GM19438 (cell line): ENCODE measurements around the gene NOS2.

ENCODE experiments used
- ATAC-seq: cut with Tn5 transposase; IDR thresholded peaks from one replicate; pipeline ENCODE4 v1.9.1; 2021; ENCODE audit warnings: low read depth; ENCODE audit not compliant: unreplicated experiment

Gene NOS2

DNA sequence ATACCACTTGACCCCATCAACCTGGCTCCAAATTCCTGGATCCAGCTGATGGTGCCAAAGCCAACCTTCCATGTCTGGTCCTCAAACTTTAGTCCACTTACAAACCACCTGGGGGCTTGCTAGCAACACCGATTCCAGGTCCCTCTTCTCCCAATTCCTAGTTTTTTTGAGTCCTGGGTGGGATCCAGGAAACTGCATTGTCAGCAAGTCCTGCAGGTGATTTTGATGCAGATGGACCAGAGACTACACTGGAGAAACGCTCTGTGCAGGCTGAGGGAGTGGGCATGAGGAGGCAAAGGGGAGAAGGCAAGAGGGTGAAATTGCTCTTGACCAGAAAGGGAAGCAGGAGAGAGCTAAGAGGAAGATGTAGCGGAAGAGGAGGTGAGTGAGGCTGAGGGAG lies 21.0 kb upstream of the NOS2 start:
- no peak for ATAC-seq

DNA sequence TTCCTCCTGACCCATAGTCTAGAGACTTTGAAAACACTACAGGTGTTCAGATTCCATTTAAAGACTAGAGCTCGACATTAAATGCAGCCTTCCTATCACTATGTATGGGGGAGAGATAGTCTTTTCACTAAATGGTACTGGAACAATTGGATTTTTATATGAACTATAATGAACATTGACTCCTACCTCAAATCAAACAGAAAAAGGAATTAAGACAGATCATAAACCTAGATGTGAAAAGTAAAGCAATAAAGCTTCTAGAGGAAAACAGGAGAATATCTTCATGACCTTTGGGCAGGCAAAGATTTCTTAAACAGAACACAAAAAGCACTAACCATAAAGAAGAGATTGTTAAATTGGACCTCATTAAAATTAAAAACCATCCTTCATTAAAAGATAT lies 18.8 kb upstream of the NOS2 start:
- no peak for ATAC-seq

DNA sequence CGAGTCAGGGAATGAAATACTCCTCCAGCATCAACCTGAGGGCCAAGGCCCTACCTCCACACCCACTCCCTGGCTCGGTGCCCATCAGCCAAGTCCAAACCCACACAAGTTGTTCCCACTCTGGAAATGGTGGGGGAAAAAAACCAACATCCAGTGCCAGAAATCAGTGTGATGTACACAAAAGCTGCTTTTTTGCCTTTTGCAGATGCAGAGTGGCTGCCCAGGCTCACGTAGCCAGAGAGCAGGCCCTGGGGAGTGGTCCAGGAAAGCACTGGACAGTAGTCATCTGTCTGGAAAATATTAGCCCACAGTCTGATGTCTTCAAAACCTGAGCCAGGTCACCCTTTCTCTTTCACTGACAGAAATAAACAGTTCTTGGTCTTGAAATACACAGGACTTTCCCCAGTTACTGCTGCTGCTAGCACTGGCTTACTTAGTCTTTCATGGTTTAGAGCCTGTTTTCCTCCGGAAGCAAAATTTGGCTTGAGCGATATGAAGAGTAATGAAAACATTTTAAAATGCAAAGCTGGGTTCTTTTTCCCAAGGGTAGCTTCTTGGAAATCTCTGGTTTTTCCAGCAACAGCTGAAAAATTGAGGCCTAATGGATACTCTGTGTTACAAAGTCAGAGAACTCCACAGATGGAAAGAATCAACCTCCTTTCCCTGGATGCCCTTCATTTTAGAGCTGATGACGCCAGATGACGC lies 18.2 kb upstream of the NOS2 start:
- ATAC-seq = no peak

DNA sequence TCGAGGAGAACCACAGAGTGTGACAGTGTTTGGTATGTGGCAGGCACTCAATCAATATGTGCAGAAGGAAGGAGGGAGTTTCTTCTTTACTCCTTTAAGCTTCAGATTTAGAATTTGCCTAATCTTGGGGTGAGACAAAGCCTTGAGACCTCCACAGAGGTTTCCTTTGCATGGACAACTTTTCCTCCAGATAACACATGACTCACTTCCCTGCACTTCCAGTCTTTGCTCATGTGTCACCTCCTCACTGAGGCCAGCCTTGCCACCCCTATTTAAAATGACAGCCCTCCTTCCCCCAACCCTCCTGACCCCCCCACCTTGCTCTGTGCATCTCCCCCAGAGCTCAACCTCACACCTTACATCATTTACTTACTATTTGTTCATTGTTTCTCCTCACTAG lies 17.4 kb upstream of the NOS2 start:
- no peak for ATAC-seq

DNA sequence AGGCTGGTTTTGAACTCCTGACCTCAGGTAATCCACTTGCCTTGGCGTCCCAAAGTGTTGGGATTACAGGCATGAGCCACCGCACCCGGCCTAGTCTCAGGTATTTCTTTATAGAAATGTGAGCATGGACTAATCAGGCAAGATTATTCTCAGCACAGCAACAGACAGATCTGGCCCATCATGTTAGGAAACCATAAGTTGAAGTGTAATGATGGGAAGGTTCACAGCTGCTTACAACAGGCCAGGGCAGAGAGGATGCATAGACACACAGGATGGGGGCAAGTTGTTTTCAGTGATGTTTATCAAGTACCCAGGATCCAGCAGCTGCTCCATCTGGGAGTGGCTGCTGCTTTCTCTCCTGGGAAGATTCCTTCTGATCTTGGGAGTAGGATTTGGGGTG lies 16.6 kb upstream of the NOS2 start:
- no peak for ATAC-seq

DNA sequence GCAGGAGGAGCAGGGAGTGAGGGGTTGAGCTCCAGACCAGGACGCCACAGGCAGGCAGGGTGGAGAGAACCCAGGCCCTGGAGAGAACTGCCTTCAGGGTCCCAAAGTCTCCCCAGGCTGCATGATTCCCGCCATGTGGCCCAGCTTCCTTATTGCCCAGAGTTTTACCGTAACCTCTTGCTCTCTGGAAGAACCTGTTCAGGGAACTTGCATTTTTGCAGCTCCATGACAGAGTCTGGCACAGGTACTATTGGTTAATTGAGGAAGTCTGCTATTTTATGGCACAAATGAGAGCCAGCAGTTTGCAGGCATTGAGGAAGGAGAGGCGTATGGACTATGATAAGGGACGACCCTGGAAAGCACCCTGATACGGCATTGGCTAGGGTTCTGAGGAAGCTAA lies 11.6 kb upstream of the NOS2 start:
- no peak for ATAC-seq

DNA sequence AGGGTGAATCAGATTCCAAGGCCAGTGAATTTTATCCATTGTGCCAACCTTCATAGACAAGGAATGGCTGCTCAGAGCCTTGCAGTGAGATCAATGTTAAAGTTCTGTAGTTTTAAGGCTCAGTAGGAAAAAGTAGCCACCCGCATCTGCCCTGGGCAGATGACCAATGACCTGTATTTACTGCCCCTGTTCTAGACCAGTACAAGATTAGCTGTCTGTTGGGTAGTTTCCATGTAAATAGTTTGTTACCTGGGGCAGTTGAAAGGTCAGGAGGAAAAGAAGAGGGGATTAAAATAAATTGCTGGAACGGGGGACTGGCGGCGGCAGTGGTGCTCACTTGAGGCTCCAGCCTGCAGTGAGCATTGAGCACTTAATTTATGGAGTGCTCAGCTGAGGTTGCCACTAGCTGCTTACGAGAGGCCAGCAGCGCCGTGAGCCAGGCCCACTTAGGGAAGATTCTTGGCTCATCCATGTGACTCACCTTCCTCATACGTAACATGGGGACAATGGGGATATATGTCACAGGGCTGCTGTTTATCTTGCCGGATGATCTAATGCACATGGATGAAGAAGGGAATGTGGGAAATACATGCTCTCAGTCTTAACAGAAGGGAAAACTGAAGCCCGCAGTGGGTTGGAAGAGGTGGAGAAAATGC lies 10.7 kb upstream of the NOS2 start:
- no peak for ATAC-seq

DNA sequence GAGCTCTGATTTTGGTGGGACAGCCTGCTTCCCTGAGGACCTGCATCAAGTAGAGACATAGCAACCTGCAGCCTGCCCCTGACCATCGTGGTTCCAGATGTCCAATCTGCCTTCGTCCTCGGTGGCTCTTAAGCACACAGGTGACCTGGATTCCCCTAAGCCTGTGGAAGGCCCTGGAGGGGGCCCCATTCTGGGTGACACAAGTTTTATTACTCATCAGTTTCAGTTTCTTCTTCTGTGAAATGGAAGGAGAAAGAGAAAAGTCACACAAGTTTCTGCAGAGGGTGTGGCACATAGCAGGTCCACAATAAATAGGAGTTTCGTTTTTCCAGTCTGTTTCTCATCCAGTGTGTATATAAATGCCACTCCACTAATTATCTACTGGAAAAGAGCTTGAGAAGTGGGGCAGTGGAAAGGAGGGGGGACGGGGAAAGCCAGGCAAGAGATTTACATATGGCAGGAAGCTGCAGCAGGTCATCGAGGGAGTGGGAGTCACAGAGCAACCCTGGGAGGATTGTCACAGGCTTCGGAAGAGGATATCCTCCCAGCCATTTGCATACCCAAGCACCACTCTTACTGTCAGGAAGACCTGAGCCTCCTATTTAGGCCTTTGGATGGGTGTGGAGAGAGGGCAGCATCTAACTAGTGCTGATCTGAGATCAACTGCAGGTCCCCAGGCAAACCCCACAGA lies 10.0 kb upstream of the NOS2 start:
- ATAC-seq = no peak

DNA sequence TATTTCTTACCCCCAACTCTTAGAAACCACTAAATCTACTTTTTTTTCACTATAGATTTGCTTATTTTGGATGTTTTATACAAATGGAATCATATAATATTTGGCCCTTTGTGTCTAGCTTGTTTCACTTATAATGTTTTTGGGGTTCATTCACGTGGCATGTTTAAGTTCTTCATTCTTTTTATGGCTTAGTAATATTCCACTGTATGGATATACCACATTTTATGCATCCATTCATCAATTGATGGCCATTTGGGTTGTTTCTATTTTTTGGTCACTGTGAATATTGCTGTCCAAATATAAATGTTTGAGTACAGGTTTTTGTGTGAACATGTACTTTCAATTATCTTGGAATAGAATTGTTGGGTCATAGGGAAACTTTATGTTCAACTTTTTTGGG lies 9.2 kb upstream of the NOS2 start:
- ATAC-seq = no peak

DNA sequence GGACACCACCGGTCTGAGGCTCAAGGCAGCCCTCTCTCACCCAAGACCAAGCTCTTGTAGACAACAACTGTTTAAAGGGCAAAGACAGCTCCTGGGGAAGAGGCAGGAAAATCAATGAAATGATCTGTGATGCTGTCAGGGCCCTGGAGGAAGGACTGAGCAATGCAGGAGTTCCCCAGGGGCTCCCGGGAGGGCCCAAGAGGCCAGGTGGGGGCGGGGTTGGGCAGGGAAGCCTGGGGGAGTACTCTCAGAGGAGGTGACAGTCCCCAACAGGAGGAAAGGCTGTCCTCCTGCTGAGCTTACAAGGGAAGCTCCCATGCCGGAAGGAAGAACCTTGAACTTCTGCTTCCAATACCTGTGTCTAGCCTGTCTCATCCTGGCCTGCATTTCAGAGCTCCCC lies 8.3 kb upstream of the NOS2 start:
- ATAC-seq = no peak

DNA sequence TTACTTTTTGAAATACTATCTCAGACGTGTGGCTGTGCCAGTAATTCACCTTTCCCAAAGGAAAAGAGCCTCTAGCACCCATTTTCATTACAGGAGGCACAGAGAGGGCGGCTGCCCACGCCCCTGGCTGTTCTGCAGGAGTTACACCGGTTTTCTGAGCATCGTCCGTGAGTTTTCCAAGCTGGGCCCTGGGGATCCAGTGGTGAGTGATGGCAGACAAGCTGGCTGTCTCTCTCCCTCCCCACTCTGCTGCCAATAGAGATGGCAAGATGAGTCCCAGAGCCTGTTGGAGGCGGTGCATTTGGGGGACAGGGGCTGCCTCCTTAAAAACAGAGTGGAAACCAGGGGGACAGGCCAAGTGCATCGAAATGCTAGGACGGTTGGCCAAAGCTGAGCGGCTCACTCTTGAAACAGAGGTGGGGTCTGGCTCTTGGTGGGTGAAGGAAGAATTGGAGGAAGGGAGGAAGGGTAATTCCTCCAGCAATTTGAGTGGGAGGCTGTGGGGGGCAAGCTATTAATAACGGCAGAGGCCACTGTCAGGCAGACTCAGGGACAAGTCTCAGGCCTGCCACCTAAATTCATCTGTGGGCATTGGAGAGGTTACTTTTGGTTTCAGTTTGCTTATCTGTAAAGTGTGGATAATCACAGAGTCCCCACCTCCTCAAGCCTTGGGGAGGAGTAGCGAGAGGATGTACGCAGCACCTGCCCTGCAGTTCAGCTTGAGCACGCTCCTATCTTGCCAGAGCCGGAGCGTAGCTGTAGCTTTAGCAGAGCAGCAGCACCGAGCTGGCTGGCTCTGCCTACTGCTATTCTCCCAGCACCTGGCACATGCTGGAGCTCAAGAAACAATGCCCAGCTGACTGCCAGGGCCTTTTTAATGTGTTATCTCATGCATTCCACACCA lies 7.5 kb upstream of the NOS2 start:
- peak; percentile 68 for ATAC-seq

DNA sequence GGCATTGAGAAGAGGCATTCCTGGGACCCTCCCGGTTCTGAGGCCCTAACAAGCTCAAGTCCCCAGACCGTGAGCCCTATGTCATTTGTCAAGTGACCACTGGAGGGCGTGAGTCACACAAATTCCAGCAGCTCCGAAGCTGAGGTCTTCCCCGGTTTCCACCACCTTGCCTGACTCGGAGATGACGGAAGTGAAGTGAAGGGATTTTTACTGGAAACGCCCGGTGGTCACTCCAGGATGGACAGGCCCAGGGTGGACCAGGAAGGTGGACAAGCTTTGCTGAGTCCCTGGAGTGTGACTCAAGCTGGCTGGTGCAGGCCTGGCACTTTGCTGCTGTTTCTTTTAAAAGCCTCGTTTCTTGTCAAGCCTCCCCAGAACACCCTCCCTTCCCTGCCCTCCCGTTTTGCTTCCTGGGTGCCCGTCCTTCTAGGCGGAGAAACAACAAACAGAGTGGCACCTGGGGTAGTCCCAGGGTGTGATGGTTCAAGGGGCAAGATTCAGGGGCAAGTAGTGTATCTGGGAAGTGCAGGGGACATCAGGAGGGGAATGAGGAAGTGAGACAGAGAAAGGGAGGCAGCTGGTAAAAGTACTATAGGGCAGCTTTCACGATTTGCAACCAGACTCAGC lies 5.3 kb upstream of the NOS2 start:
- ATAC-seq = peak; percentile 48

DNA sequence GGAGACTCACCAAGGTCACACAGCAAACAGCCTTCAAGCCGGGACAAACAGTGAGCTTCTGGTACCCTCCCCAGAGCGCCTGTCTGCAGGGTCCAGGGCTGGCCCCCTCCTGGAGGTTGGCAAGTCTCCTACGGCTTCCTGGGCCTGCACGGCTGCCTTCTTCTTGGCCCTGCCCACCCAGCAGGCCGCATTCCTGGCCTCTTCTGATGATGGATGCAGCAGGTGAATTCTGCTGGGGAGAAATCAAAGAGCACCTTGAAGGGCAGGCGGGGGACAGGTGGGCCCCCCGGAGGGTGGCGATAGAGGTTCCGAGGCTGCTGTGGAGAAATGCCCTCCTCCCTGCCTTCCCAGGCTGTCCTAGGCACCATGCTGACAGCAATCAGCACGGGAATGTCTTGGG lies 3.8 kb upstream of the NOS2 start:
- ATAC-seq = no peak

DNA sequence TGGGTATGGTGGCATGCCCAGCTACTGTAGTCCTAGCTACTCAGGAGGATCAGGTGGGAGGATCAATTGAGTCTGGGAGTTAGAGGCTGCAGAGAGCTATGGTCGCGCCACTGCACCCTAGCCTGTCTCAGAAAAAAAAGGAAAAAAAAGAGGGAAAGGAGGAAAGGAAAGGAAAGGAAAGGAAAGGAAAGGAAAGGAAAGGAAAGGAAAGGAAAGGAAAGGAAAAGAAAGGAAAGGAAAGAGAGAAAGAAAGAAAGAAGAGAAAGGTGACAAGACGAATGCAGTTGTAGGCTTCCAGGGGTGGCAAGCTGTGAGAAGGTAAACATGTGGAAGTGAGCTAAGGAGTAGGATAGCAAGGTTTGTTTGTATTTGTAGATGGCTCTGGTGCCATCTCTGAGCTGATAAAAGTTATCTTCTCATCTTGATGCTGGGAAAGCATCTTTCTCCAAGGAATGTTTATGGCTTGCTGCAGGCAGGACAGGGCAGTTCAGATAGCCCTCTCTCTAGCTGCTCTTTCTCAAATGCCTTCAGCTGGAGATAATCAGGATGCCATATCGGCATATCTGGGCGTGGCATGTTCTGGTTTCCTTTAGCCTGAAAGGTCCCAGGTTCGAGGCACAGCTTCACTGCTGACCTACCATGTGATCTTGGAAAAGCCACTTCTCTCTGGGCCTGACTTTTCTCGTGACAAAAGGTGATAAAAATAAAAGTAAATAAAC lies 2.8 kb upstream of the NOS2 start:
- ATAC-seq = no peak

DNA sequence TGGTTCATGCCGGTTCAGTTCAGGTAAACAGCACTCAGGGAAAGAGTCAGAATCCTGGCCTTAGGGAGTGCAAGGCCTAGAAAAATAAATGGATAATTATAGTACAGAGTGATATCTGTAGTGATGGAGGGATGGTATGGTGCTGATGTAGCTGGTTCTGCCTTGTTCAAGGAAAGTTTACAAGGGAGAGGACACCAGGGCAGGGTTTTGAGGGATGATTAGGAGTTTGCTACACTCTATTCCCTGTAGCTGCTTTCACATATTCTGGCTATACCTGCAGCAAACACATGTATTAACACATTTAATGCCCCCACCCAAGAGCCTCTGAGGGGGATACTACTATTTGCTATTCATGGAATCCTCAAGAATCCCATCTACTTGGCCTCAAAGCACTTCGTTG lies 1.7 kb upstream of the NOS2 start:
- no peak for ATAC-seq

DNA sequence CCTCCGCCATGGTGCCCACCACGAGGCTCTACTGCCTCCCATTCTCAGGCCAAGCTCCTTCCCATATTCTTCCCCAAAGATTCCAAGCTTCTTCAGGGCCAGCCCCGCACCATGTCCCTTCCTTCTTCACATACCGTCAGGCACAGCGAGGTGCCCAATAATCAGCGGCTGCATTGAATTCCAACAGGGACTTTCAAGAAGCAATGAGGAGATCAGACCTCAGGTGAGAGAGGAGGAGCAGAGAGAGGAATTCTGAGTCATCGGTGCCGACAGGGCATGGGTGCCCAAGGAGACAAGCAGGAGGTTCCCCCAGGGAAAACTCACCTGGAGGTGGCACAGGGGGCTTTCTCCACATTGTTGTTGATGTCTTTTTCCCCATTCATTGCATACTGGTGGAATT lies 2.0 kb downstream of the NOS2 start:
- no peak for ATAC-seq

DNA sequence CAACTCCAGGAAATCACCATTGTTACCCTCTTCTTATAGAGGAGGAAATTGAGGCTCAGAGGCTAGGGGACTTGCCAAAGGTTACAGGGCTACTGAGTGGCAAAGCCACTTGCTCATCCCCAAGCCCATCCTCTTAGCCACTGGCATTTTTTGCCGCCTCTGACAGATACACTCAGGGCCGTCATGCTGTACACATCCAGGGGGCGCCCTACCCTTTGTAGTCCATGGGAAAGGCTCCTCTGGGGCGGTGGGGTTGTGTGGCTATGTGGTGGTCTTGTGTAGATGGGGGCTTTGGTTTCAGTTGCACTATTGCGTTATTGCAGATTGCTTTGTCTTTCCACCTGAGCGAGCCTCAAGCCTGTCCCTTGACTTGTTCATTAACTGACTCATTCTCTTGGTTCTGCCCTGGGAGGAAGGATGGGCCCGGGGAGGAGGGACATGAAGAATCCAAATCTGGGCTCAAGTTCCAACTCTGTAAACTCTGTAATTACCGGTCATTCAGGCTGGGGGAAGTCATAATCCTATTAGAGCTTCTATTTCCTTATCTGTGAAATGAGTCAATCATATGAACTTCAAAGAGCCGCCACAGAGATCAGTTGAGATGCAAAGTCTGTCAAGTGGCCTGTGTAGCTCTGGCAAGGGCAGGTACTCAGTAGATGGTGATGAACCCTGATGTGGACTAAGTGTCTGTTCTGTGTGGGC lies 2.8 kb downstream of the NOS2 start:
- ATAC-seq = no peak

DNA sequence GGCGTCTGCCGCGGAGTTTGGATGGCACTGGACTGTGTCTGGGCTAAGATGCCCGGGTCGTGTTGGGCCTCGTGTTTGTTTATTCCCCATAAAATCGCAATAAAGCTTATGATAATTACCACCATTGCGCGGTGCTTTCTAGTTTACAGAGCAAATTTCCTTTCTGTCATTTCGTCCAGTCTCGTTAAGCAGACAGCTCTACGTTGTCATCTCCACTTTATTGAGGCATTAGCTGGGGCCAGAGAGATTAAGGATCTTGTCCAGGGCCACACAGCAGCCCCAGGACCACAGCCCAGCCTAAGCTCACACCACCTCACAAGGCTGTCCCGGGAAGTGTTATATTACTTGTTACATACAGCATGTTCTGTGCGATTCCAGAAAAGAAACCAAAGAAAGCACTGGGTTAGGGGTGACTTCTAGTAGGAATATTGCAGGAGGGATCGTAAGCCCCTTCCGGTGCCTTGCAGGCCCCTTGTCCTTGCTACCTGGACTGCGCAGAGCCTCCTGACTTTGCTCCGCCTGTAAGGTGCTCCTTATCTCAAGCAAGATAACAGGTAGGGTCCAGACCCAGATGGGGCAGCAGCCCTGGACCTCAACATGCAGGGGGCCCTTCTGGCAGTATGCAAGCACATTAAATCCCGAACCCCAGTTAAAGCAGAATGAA lies 6.3 kb downstream of the NOS2 start:
- ATAC-seq = no peak
